CD4-positive, alpha-beta T cell treated with Interleukin-4 for 4 hours (primary cell): Measurements from ENCODE around the gene SPO11.
A peak's percentile ranks its signal among the peaks of the same experiment; 100 is the strongest.

ENCODE experiments used
- DNase-seq: peaks from one replicate; pipeline ENCODE4 v3.0.0-alpha.2; 2020

The SPO11 gene

GRCh38 chr20:57378646-57379262 lies 49.2 kb downstream of the SPO11 start:
- no peak for DNase-seq

- DNase-seq: no peak
Observed at GRCh38 chr20:57379263-57379647, 49.7 kb downstream of the SPO11 start.

- no peak for DNase-seq
Observed at GRCh38 chr20:57380081-57380750, 50.6 kb downstream of the SPO11 start.

GRCh38 chr20:57381596-57382503 lies 52.2 kb downstream of the SPO11 start:
- peak; percentile 80 for DNase-seq

GRCh38 chr20:57382516-57382915 lies 52.9 kb downstream of the SPO11 start:
- DNase-seq: no peak

GRCh38 chr20:57383447-57384347 lies 54.1 kb downstream of the SPO11 start:
- no peak for DNase-seq

- no peak for DNase-seq
Observed at GRCh38 chr20:57384486-57384885, 54.9 kb downstream of the SPO11 start.

GRCh38 chr20:57384953-57385761 lies 55.6 kb downstream of the SPO11 start:
- no peak for DNase-seq

GRCh38 chr20:57385940-57386339 lies 56.3 kb downstream of the SPO11 start:
- DNase-seq: no peak

- DNase-seq: no peak
Observed at GRCh38 chr20:57386762-57387161, 57.2 kb downstream of the SPO11 start.

GRCh38 chr20:57387463-57387862 lies 57.9 kb downstream of the SPO11 start:
- no peak for DNase-seq

- DNase-seq: no peak
Observed at GRCh38 chr20:57387945-57388371, 58.4 kb downstream of the SPO11 start.

- DNase-seq: peak; percentile 44
Observed at GRCh38 chr20:57388953-57389694, 59.5 kb downstream of the SPO11 start.

- DNase-seq: peak; percentile 55
Observed at GRCh38 chr20:57389695-57390603, 60.3 kb downstream of the SPO11 start.

GRCh38 chr20:57390604-57391438 lies 61.2 kb downstream of the SPO11 start, which contains the start of gene RBM38:
TSS of gene RBM38 (plus strand) at chr20:57391396. CDS start at chr20:57391582, 186 bp downstream.
- DNase-seq: peak; percentile 48

- no peak for DNase-seq
Observed at GRCh38 chr20:57391439-57392301, 62.1 kb downstream of the SPO11 start.

GRCh38 chr20:57392512-57393271 lies 63.1 kb downstream of the SPO11 start:
- DNase-seq: peak; percentile 82
